K562 (cell line): ENCODE results near the gene PPP1R3E. TPM values are rescaled to one million over a fixed set of nuclear protein-coding genes. Genes with fewer than 3 reads are reported as not detected.

Source experiments
- BCLAF1 ChIP-seq, 2 experiments: fragments of 450-650 bp in 1 of 2; IDR thresholded peaks; 2 replicates each; pipeline ENCODE4 v1.6.1; 2011 to 2017; ENCODE audit warnings: low read depth in 2 of 2, antibody characterized with exemption in 1 of 2, borderline replicate concordance in 1 of 2, low read length in 1 of 2, mild to moderate bottlenecking in 1 of 2, mixed read lengths in 1 of 2; ENCODE audit not compliant: control insufficient read depth in 1 of 2
- CREBBP ChIP-seq: IDR thresholded peaks from one replicate; pipeline ENCODE4 v1.6.1; 2012; ENCODE audit warnings: low read depth, mild to moderate bottlenecking, control low read depth, inconsistent platforms, low read length
- FOXK2 ChIP-seq, 2 experiments: fragments of 450-650 bp; IDR thresholded peaks in 1 of 2; conservative IDR thresholded peaks in 1 of 2; 2 replicates each; pipeline ENCODE4 v1.6.1; 2016; ENCODE audit warnings: low read depth in 2 of 2, mild to moderate bottlenecking in 1 of 2
- MAX ChIP-seq: sonication (generic); formaldehyde crosslinking; IDR thresholded peaks from 2 replicates; pipeline ENCODE4 v1.9.0; 2022; ENCODE audit warnings: mild to moderate bottlenecking, missing genetic modification reagents
- MCM2 ChIP-seq: fragments of 450-650 bp; IDR thresholded peaks from 2 replicates; pipeline ENCODE4 v1.6.1; 2017; ENCODE audit warnings: low read depth, mild to moderate bottlenecking
- MITF ChIP-seq: IDR thresholded peaks from 2 replicates; pipeline ENCODE4 v1.6.1; 2014; ENCODE audit warnings: antibody characterized with exemption
- NFYB ChIP-seq: IDR thresholded peaks from 2 replicates; pipeline ENCODE4 v1.6.1; 2011; ENCODE audit warnings: mild to moderate bottlenecking, moderate library complexity; ENCODE audit not compliant: insufficient read length; ENCODE audit errors: extremely low read depth
- PCBP2 ChIP-seq: fragments of 200-400 bp; formaldehyde crosslinking; IDR thresholded peaks from 2 replicates; pipeline ENCODE4 v1.6.1; 2018; ENCODE audit warnings: low read length, low read depth, mild to moderate bottlenecking, moderate library complexity; ENCODE audit not compliant: poor library complexity, severe bottlenecking
- SMAD1 ChIP-seq: fragments of 150-350 bp; IDR thresholded peaks from 2 replicates; pipeline ENCODE4 v1.6.1; 2014; ENCODE audit warnings: low read length, low read depth; ENCODE audit not compliant: partially characterized antibody
- SP2 ChIP-seq: IDR thresholded peaks from 2 replicates; pipeline ENCODE4 v1.6.1; 2011; ENCODE audit warnings: mild to moderate bottlenecking, low read depth, low read length, moderate library complexity; ENCODE audit not compliant: poor library complexity, severe bottlenecking; ENCODE audit errors: extremely low read depth
- TCF15 ChIP-seq: fragments of 250-450 bp; sonication (Bioruptor Pico); IDR thresholded peaks from 2 replicates; pipeline ENCODE4 v1.8.0; 2022; ENCODE audit warnings: moderate library complexity, mild to moderate bottlenecking, inconsistent platforms
- ZNF239 ChIP-seq: fragments of 250-450 bp; sonication (Bioruptor Pico); IDR thresholded peaks from 2 replicates; pipeline ENCODE4 v1.4.0; 2020; ENCODE audit warnings: mild to moderate bottlenecking
- polyA plus RNA-seq, 8 experiments: library from polyadenylated mRNA; depleted of rRNA in 4 of 8; stranded (reverse) in 5 of 8; unstranded in 3 of 8; fragments of >200 nt; fragmentation: Nextera tagmentation in 2 of 8; fragmentation: Illumina TruSeq in 1 of 8; extraction: Ambion mirVana in 2 of 8; extraction: Trizol in 1 of 8; gene quantifications; 2 replicates each; pipeline versions ENCODE4 v1.2.1 to v1.2.3, GENCODE V29; 2011 to 2014; ENCODE audit warnings: inconsistent platforms in 1 of 8, missing spikeins in 1 of 8
- total RNA-seq, 7 experiments: library from RNA; depleted of rRNA in 6 of 7; stranded (reverse); fragments of >200 nt in 6 of 7; fragmentation: Illumina TruSeq in 2 of 7; extraction: Trizol in 2 of 7; gene quantifications; 2 replicates each; pipeline versions ENCODE4 v1.2.1 to v1.2.3, GENCODE V29; 2011 to 2021; ENCODE audit warnings: low replicate concordance in 1 of 7
- TF ChIP-seq, protein P1 (sequence below): fragments of 250-450 bp; sonication (Bioruptor Pico); IDR thresholded peaks from 2 replicates; pipeline ENCODE4 v1.8.0; 2022; ENCODE audit warnings: inconsistent platforms, mild to moderate bottlenecking, moderate library complexity, borderline replicate concordance
- TF ChIP-seq, protein P2 (sequence below): sonication (generic); formaldehyde crosslinking; IDR thresholded peaks from 2 replicates; pipeline ENCODE4 v1.5.0; 2020; ENCODE audit warnings: missing genetic modification reagents
- TF ChIP-seq, protein P3 (sequence below): fragments of 450-650 bp; IDR thresholded peaks from 2 replicates; pipeline ENCODE4 v1.6.1; 2016

The PPP1R3E gene
- total and polyA plus RNA-seq, 9 of the 15 experiments (the other 6 are each of a cell fraction or from before 2014, with no cell fraction given): 3.2 to 18.4 (median 7.6) TPM

GRCh38 chr14:23301288-23301968 is 1.2 kb downstream of the PPP1R3E start (continued):
- TF ChIP-seq MAX (CRISPR knock-in tag) (peak; percentile 95), CREBBP (no peak), NFYB (no peak), PCBP2 (no peak), MITF (peak; percentile 100), SMAD1 (peak; percentile 41), FOXK2 (conservative IDR thresholded peaks at IDR 0.05 in 1 of 2, IDR thresholded peaks at IDR 0.05 in 1 of 2; ENCODE audit: low read depth in 2 of 2) (peak; percentile 91 to 92), MCM2 (no peak), TCF15 (CRISPR knock-in tag) (no peak), BCLAF1 (IDR thresholded peaks at IDR 0.05; ENCODE audit: borderline replicate concordance in 1 of 2, control insufficient read depth in 1 of 2, low read depth in 2 of 2, low read length in 1 of 2) (0 out of 4 replicates have a peak, but pooled peaks of 1 of the 2 experiments have one; percentile 62), SP2 (no peak), ZNF239 (CRISPR knock-in tag) (peak; percentile 34; the same call in 1 of the 2 replicates)
- TF ChIP-seq, protein P1, sequence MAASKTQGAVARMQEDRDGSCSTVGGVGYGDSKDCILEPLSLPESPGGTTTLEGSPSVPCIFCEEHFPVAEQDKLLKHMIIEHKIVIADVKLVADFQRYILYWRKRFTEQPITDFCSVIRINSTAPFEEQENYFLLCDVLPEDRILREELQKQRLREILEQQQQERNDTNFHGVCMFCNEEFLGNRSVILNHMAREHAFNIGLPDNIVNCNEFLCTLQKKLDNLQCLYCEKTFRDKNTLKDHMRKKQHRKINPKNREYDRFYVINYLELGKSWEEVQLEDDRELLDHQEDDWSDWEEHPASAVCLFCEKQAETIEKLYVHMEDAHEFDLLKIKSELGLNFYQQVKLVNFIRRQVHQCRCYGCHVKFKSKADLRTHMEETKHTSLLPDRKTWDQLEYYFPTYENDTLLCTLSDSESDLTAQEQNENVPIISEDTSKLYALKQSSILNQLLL: no peak
- TF ChIP-seq, protein P2, sequence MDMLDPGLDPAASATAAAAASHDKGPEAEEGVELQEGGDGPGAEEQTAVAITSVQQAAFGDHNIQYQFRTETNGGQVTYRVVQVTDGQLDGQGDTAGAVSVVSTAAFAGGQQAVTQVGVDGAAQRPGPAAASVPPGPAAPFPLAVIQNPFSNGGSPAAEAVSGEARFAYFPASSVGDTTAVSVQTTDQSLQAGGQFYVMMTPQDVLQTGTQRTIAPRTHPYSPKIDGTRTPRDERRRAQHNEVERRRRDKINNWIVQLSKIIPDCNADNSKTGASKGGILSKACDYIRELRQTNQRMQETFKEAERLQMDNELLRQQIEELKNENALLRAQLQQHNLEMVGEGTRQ (CRISPR knock-in tag): peak; percentile 85
- TF ChIP-seq, protein P3, sequence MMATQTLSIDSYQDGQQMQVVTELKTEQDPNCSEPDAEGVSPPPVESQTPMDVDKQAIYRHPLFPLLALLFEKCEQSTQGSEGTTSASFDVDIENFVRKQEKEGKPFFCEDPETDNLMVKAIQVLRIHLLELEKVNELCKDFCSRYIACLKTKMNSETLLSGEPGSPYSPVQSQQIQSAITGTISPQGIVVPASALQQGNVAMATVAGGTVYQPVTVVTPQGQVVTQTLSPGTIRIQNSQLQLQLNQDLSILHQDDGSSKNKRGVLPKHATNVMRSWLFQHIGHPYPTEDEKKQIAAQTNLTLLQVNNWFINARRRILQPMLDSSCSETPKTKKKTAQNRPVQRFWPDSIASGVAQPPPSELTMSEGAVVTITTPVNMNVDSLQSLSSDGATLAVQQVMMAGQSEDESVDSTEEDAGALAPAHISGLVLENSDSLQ: peak; percentile 61; the same call in 1 of the 2 replicates
